WI38 (cell line): Measurements from ENCODE around the gene TMEM108.

ENCODE experiments used
- H3K4me3 ChIP-seq: 2 replicates; pipeline ENCODE4 v1.5.1; 2011; ENCODE audit warnings: low read depth, mild to moderate bottlenecking, control low read depth, low read length
- TF ChIP-seq, protein P1 (sequence below): IDR thresholded peaks from 2 replicates; pipeline ENCODE4 v1.5.1; 2012; ENCODE audit warnings: low read depth, mild to moderate bottlenecking, control low read depth, low read length

The TMEM108 gene

DNA sequence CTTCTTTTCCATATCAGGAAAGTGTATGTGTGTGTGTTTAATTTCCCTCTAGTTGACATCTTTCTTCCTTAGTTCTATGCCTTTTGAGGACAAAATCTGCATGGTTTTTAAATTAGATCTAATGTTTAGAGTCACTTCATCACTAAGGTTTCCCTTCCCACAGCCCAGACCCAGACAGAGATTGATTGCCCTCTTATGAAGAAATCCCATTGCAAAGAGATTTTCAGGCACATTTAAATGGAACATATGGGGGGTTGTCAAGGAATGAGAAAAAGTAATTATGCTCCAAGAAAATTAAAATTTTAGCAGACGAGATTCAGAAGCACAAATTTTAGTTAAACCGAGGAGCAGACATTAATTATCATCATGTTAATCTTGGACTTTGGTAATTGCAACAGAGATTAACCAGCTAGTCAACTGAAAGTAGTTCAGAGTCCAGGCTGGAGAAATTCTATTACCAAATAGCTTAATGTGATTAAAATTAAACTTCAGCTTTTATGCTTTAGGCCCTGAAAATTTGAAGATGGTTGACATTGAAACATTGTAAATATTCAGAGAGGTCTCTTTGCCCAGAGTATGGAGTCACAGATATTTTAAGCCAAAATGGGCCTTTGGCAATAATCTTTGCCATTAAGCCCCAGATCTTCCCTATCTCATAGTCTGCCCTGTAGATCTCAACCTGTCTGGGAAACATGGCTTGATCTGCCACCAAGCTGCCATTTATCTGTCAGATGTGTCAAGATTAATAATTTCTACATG is 143.4 kb downstream of the TMEM108 start:
- TF ChIP-seq, protein P1, sequence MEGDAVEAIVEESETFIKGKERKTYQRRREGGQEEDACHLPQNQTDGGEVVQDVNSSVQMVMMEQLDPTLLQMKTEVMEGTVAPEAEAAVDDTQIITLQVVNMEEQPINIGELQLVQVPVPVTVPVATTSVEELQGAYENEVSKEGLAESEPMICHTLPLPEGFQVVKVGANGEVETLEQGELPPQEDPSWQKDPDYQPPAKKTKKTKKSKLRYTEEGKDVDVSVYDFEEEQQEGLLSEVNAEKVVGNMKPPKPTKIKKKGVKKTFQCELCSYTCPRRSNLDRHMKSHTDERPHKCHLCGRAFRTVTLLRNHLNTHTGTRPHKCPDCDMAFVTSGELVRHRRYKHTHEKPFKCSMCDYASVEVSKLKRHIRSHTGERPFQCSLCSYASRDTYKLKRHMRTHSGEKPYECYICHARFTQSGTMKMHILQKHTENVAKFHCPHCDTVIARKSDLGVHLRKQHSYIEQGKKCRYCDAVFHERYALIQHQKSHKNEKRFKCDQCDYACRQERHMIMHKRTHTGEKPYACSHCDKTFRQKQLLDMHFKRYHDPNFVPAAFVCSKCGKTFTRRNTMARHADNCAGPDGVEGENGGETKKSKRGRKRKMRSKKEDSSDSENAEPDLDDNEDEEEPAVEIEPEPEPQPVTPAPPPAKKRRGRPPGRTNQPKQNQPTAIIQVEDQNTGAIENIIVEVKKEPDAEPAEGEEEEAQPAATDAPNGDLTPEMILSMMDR = no peak
- no peak overlapping the region for H3K4me3 ChIP-seq

DNA sequence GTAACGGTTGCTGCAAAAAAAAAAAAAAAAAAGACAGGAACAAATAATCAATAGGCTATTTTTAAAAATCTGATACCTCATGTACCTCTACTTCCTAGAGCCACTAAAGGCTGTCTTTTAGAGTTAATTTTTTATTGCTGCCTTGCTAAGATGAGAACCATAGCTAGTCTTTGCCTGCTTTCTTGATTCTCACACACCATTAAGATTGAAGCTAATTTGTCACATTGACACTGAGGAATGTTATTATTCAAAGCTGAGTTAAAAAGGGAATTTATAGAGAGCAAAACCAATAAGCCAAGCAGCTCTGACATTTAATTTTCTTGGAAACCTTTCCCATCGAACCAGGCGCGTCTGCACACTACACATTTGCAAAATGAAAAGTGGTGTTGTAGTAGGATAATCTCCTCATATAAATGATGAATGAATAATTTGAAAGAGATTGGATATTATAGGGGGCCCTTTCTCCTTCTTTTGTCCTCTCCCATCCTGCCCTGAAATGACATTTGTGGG is 149.7 kb downstream of the TMEM108 start:
- TF ChIP-seq, protein P1 = no peak
- H3K4me3 ChIP-seq = no peak overlapping the region

DNA sequence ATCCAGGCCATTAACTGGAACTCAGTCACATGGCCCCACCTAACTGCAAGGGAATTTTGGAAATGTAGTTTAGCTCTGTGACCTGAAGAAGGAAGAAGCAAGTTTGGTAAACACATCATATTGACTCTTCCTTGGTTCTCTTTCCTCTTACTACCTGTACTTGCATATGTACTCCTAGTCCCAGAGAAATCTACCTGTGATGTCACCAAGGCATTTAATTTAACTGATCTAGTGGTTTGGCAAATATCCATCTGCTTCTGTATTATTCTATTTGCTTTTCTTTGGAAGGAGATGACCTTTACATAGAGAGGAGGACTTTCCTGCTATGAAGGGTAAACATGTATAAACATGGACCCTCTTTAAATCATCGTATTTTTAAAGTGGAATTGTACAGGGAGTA is 150.8 kb downstream of the TMEM108 start:
- no peak overlapping the region for H3K4me3 ChIP-seq
- TF ChIP-seq, protein P1 = no peak

DNA sequence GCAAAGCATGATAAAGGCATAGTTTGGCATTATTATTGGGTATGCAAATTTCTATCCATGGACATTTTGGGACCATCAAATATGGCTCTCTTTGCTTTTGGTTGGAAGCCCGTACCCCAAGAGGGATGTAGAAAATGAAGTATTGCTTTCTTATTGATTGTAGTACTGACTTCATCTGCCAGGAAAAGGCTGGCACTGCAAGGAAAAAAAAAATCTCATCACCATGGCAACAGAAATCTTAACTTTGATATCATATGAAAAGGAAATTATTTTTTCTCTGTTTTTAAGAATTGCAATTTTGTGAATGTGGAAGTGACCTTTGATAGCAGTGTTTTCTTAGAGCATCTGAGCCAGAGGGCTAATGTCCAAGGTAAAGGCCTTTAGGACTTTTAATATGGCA is 151.7 kb downstream of the TMEM108 start:
- TF ChIP-seq, protein P1 = no peak

DNA sequence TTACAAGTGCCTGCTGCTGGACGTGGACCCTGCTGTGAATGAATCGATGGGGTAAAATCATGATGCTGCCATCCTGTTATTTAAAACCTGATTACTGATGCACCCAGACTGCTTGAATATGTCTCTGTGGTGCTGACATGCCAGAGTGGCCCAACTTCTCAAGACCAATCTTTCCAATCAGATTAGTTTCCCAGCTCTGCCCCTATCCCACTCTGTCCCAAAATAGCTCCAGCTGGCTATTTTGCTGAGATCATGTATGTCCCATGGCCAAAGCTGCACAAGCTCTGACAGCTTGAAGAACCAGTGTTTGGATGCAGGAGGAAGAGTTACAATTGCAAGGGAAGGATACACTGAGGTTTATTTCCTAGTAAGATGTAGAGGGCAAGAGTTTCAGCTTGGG is 153.6 kb downstream of the TMEM108 start:
- TF ChIP-seq, protein P1 = no peak
- no peak overlapping the region for H3K4me3 ChIP-seq

More for the DNA sequence above, 151.7 kb downstream of the TMEM108 start:
- H3K4me3 ChIP-seq = no peak overlapping the region

DNA sequence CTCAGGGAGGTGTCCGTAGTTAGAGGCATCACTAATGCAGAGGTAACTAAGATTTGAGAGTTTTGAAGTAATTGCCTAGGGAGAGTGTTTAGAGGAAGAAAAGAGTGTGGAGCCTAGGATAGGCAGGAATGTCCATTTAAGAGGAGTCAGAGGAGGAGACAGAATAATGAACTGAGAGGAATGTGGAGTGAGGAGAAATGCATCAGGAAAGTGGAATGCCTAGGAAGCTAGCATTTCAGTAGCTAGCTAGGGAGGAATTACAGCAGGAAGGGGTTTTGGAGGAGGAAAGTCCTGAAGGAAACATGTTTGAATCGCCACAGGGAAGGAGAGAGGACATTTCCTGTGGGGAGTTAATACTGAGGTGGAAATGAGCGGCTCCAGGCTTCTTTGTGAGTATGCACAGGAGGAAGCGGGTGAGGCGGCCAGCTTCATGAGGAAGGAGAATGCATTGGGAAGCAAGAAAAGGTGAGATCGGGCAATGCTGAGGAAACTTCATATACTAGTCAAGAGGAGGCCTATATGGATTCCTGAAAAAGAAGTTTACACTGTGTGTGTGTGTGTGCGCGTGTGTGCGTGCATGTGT is 154.3 kb downstream of the TMEM108 start:
- TF ChIP-seq, protein P1 = no peak
- H3K4me3 ChIP-seq = no peak overlapping the region

DNA sequence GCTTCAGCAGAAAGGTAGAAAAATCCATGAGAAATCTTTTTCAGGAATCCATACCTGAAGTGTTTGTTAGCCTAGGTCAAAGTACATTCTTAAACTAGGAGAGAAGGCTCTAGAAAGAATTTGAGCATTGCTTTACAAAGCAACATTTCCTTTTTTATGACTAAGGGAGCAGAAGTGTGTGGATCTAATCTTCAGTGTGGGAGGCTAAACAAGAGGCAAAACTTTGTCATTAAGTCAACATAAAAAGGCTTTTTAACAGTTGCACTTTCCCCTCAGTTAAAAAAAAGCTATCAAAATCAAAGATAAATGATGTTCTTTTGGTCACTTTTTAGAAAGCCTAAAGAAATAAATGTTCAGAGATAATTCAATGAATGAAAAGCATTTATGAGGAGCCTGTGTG is 154.8 kb downstream of the TMEM108 start:
- no peak overlapping the region for H3K4me3 ChIP-seq
- TF ChIP-seq, protein P1 = no peak
